Stimulated activated CD8-positive, alpha-beta memory T cell treated with anti-CD3 and anti-CD28 coated beads, Interleukin-2, amount 100 ng/mL, for 48 hours (primary cell): Measurements from ENCODE around the gene RIC3.
A peak's percentile ranks its signal among the peaks of the same experiment; 100 is the strongest.

Source experiments
- DNase-seq, 2 donors: peaks; one replicate each; pipeline ENCODE4 v3.0.0-alpha.2; 2020; ENCODE audit warnings: low read depth in 2 of 2

The RIC3 gene

DNA sequence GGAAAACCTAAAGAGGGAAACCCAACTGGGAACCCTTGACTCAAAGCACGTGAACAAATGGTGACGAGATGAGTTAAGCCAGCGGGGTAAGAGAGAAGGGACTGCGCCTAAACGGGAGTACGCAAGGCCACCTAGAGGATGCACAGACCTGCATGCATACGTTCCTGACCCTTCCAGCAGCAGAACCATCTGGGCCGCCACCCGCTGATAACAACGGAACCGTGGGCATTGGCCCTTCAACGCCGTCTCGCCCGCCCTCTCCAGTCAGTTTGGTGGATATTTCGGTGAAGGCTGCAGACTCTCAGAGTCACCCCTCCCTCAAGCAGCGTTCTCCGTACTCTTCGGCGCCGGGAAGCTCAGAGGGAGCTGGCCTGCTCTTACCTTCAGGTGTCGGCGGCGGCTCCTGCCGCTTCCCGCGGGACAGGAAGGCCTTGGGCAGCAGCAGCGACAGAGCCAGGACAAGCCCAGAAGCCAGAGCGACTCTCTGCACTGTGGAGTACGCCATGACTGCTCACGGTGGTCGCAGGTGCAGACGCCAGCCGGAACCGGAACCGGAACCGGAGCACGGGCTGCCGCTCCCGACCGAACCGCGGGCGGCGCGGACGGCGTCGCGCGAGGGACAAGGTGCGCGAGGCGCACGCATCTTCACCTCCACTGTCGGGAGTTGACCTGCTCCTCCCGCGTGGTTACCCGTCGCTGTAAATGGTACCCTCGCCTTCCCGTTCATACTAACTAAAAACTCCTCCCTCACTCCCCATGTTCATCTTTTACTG lies at the start of gene RIC3:
Gene RIC3, minus strand, starts transcription at position 541 of the 773 bp plus-strand sequence. Its CDS starts 36 bp downstream, at position 505.
- DNase-seq: peak; percentile 22 to 23

DNA sequence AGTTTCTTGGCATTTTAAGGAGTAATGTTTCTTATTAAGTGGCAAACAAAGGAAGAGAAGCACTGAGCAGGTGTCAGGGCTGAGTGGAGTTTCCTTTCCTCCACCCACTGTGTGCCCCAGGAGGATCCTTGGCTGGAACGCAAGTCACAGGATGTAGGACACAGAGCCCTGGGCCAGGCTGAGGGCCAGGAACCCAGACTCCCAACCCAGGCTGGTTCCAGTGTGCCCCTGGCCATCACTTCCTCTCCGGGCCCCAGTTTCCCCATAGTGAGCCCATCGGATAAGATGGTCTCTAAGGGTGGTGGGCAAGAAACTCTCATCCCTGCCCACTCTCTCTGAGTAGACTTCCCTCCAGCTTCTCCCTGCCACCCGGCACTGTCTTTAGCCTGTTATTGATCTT lies 49.6 kb upstream of the RIC3 start:
- no peak for DNase-seq

DNA sequence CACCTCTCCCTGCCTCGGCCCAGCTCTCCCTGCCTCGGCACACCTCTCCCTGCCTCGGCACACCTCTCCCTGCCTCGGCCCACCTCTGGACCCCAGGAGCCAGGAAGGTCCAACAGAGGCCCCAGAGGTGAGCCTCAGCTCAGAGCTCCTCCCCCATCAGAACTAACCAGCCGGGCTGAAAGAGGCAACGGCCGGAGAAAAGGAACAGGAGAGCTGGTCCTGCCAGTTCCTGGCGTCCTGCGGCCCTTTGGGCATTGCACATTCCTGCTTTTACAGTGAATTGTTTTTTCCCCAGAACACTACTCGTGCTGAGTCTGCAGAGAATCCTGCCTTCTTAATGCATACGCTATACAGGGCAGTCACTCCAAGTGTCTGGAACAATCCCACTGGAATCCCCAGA lies 49.1 kb upstream of the RIC3 start:
- no peak for DNase-seq

- no peak for DNase-seq
These were observed 48.3 kb upstream of the RIC3 start for GRCh38 chr11:8217136-8217535.

- no peak for DNase-seq
These were observed 44.6 kb upstream of the RIC3 start for GRCh38 chr11:8213376-8213775.

GRCh38 chr11:8209208-8209807 lies 40.5 kb upstream of the RIC3 start:
- DNase-seq: peak; percentile 15 to 23

GRCh38 chr11:8207080-8208000 lies 38.5 kb upstream of the RIC3 start:
- no peak for DNase-seq

- DNase-seq: no peak
These were observed 37.6 kb upstream of the RIC3 start for GRCh38 chr11:8206251-8207079.

GRCh38 chr11:8205566-8205965 lies 36.7 kb upstream of the RIC3 start:
- DNase-seq: no peak

- DNase-seq: no peak
These were observed 35.8 kb upstream of the RIC3 start for GRCh38 chr11:8204596-8204995.

DNA sequence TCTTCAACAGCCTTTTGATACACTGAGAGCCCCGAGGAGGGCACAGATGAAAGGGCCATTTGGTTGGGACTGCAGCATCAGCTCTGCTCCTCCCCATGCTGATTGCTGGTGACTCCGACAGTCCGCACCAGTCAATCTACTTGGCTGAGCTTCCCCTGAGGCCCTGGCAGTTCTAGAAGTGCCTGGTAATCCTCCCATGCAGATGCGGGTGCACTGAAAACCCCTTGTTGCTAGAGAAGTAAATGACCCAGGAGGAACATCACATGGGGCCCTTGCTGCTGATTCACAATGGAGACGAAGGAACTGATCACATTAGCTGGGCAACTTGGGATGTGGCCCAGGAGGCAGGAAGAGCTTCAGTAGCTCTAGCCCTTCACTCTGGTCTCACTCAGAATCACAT lies 35.2 kb upstream of the RIC3 start:
- DNase-seq: no peak

GRCh38 chr11:8203414-8203715 lies 34.5 kb upstream of the RIC3 start:
- DNase-seq: no peak

GRCh38 chr11:8202516-8203413 lies 33.9 kb upstream of the RIC3 start:
- DNase-seq: no peak

DNA sequence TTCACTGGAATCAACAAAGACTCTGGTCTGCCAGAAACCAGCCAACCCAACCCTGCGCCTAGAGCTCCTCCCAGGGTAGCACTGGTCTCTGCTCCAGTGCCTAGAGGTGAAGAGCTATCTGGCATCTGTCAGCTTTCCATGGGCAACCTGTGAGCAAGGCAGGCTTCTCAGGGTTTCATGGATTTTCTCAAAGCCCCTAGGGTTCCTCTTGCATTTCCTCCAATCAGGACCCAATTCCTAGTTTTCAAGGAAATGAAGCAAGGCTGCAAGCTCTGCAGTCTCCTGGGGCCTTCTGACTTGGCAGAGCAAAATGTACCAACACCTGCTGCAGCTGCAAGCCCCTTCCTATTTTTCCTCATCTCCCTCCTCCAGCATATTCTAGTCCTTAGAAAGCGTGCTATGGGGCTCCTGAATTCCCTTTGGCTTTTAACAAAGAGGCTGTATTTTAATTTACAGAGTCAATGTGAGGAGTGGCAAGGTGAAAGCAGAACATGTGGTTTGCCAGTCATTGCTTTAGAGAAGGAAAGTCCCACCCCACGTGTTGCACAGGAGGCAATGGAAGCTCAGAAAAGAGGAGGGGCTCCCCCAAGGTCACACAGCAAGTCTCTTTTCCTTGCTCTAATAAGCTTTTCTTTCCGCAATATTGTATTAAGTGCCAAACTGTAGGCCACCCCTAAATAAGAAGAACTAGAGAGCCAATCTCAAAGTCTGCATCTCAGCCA lies 33.0 kb upstream of the RIC3 start:
- no peak for DNase-seq

- DNase-seq: no peak
These were observed 30.9 kb upstream of the RIC3 start for GRCh38 chr11:8199676-8200075.

GRCh38 chr11:8196749-8197148 lies 27.9 kb upstream of the RIC3 start:
- DNase-seq: no peak

GRCh38 chr11:8194956-8195355 lies 26.1 kb upstream of the RIC3 start:
- no peak for DNase-seq

GRCh38 chr11:8192896-8193209 lies 24.0 kb upstream of the RIC3 start:
- DNase-seq: no peak

DNA sequence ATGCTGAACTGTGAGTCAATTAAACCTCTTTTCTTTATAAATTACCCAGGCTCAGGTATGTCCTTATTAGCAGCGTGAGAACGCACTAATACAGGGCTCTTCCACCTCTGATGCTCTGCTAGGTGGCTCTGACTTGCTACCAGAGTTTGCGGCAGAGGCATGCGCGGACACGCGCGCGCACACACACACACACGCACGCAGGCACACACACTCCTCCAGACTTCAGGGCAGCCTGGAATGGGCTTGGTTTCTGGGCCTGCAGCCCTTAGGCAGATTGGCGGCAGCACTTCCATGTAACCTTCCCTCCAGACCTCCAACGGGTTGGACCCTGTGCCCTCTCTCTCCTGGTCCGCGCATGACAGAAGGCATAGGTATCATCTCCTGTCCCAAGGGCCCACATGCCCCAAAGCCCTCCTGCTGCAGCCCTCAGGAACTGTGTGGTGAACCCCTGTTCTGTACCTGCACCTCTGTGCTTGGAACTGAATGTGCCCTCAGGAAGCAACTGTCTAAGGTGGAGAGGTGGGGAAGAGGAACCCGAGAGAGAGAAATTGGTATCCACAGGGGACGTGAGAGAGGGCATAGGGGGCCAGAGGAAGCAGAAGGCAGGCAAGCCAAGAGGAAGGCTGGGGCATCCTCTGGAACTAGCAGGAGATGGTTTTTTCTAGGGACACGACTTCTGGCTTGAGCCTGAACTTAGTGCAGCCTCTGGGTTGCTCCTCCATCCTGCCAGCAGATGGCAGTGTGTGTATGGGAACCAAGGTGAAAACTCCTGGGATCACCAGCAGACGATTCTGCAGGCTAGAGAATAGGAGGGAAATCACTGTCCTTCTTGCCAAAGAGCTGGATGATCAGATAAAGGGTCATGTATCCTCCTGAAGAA lies 23.4 kb upstream of the RIC3 start:
- DNase-seq: peak in 1 of 2 donors; percentile 23
